WTC11 (cell line): ENCODE measurements around the gene OR2D3. TPM values are rescaled to one million over a fixed set of nuclear protein-coding genes. Genes with fewer than 3 reads are reported as not detected.

ENCODE experiments used
- ATAC-seq: fragments of 200-7000 bp; cut with Tn5 transposase; 2 replicates; pipeline ENCODE4 v1.10.0; 2021; ENCODE audit warnings: mild to moderate bottlenecking, moderate library complexity
- CTCF ChIA-PET: fragments of 300-600 bp; sonication (Branson Sonifier 250); formaldehyde crosslinking; loops from one replicate; lab custom pipeline; 2021; ENCODE audit warnings: antibody characterized with exemption; lab: Charles Lee
- POLR2A ChIA-PET: fragments of 350-600 bp; sonication (Branson Sonifier 250); formaldehyde crosslinking; loops from one replicate; lab custom pipeline; 2021; ENCODE audit warnings: antibody characterized with exemption; lab: Charles Lee
- DNase-seq: peaks from one replicate; pipeline ENCODE4 v3.0.0; 2021; ENCODE audit warnings: low spot score
- H3K27ac Mint-ChIP-seq: 2 replicates; pipeline ENCODE4 v1.8.0; 2021; ENCODE audit warnings: mixed read lengths
- H3K27me3 Mint-ChIP-seq: 2 replicates; pipeline ENCODE4 v1.8.0; 2021; ENCODE audit warnings: low read depth, mild to moderate bottlenecking, moderate library complexity, mixed read lengths
- H3K36me3 Mint-ChIP-seq: 2 replicates; pipeline ENCODE4 v1.8.0; 2021; ENCODE audit warnings: mixed read lengths
- H3K4me1 Mint-ChIP-seq: 2 replicates; pipeline ENCODE4 v1.8.0; 2022; ENCODE audit warnings: mixed read lengths
- H3K4me3 Mint-ChIP-seq: 2 replicates; pipeline ENCODE4 v1.8.0; 2021; ENCODE audit warnings: mild to moderate bottlenecking, moderate library complexity, mixed read lengths
- H3K9me3 Mint-ChIP-seq: 2 replicates; pipeline ENCODE4 v1.8.0; 2021; ENCODE audit warnings: mixed read lengths
- CBFB ChIP-seq: sonication (generic); formaldehyde crosslinking; IDR thresholded peaks from 2 replicates; pipeline ENCODE4 v1.8.1; 2022; ENCODE audit warnings: mild to moderate bottlenecking, low read depth, missing genetic modification reagents
- CDX4 ChIP-seq: fragments of 250-450 bp; sonication (Bioruptor Pico); IDR thresholded peaks from 2 replicates; pipeline ENCODE4 v1.9.0; 2021; ENCODE audit warnings: moderate library complexity, mild to moderate bottlenecking, inconsistent platforms, borderline replicate concordance
- CREM ChIP-seq: sonication (generic); formaldehyde crosslinking; IDR thresholded peaks from 2 replicates; pipeline ENCODE4 v1.8.1; 2022; ENCODE audit warnings: mild to moderate bottlenecking, missing genetic modification reagents, moderate library complexity
- E2F1 ChIP-seq: sonication (generic); formaldehyde crosslinking; IDR thresholded peaks from 2 replicates; pipeline ENCODE4 v1.8.0; 2022; ENCODE audit warnings: mild to moderate bottlenecking, missing genetic modification reagents
- ELF4 ChIP-seq: sonication (generic); formaldehyde crosslinking; IDR thresholded peaks from 2 replicates; pipeline ENCODE4 v1.8.1; 2022; ENCODE audit warnings: low read depth, mild to moderate bottlenecking, moderate library complexity, missing genetic modification reagents
- FOXK1 ChIP-seq: sonication (generic); formaldehyde crosslinking; IDR thresholded peaks from 2 replicates; pipeline ENCODE4 v1.8.0; 2022; ENCODE audit warnings: mild to moderate bottlenecking, moderate library complexity, missing genetic modification reagents
- GRHL2 ChIP-seq: fragments of 250-450 bp; sonication (Bioruptor Pico); IDR thresholded peaks from 2 replicates; pipeline ENCODE4 v1.8.0; 2022; ENCODE audit warnings: mild to moderate bottlenecking, moderate library complexity; ENCODE audit not compliant: insufficient replicate concordance, severe bottlenecking
- MLX ChIP-seq: sonication (generic); formaldehyde crosslinking; IDR thresholded peaks from 2 replicates; pipeline ENCODE4 v1.8.1; 2023; ENCODE audit warnings: mild to moderate bottlenecking, missing genetic modification reagents, moderate library complexity
- NFE2L1 ChIP-seq: sonication (generic); formaldehyde crosslinking; IDR thresholded peaks from 2 replicates; pipeline ENCODE4 v1.8.1; 2023; ENCODE audit warnings: missing genetic modification reagents
- NFYB ChIP-seq: sonication (generic); formaldehyde crosslinking; conservative IDR thresholded peaks from 2 replicates; pipeline ENCODE4 v1.8.0; 2022; ENCODE audit warnings: low read depth, missing genetic modification reagents
- SMAD3 ChIP-seq: sonication (generic); formaldehyde crosslinking; IDR thresholded peaks from 2 replicates; pipeline ENCODE4 v1.8.0; 2022; ENCODE audit warnings: missing genetic modification reagents, mild to moderate bottlenecking, borderline replicate concordance
- SMAD4 ChIP-seq: sonication (generic); formaldehyde crosslinking; IDR thresholded peaks from 2 replicates; pipeline ENCODE4 v1.8.0; 2022; ENCODE audit warnings: mild to moderate bottlenecking, missing genetic modification reagents
- ZBTB43 ChIP-seq: sonication (generic); formaldehyde crosslinking; IDR thresholded peaks from 2 replicates; pipeline ENCODE4 v1.8.1; 2023; ENCODE audit warnings: mild to moderate bottlenecking, missing genetic modification reagents
- ZNF232 ChIP-seq: sonication (generic); formaldehyde crosslinking; IDR thresholded peaks from 2 replicates; pipeline ENCODE4 v1.8.0; 2022; ENCODE audit warnings: mild to moderate bottlenecking, missing genetic modification reagents
- ZNF263 ChIP-seq: sonication (generic); formaldehyde crosslinking; IDR thresholded peaks from 2 replicates; pipeline ENCODE4 v1.8.1; 2022; ENCODE audit warnings: low read depth, mild to moderate bottlenecking, moderate library complexity, missing genetic modification reagents
- ZNF317 ChIP-seq: sonication (generic); formaldehyde crosslinking; IDR thresholded peaks from 2 replicates; pipeline ENCODE4 v1.8.1; 2023; ENCODE audit warnings: low read depth, mild to moderate bottlenecking, moderate library complexity, missing genetic modification reagents, borderline replicate concordance
- ZNF396 ChIP-seq: fragments of 250-450 bp; sonication (Bioruptor Pico); IDR thresholded peaks from 2 replicates; pipeline ENCODE4 v1.8.0; 2021; ENCODE audit warnings: mild to moderate bottlenecking, moderate library complexity, borderline replicate concordance
- total RNA-seq: library from RNA; stranded (reverse); gene quantifications from 3 replicates; pipeline ENCODE4 v1.2.3, GENCODE V29; 2021
- TF ChIP-seq, protein P1 (sequence below): sonication (generic); formaldehyde crosslinking; IDR thresholded peaks from 2 replicates; pipeline ENCODE4 v1.8.1; 2022; ENCODE audit warnings: low read depth, missing genetic modification reagents, borderline replicate concordance
- TF ChIP-seq, protein P2 (sequence below): sonication (generic); formaldehyde crosslinking; IDR thresholded peaks from 2 replicates; pipeline ENCODE4 v1.8.0; 2023; ENCODE audit warnings: mild to moderate bottlenecking, missing genetic modification reagents
- TF ChIP-seq, protein P3 (sequence below): sonication (generic); formaldehyde crosslinking; IDR thresholded peaks from 2 replicates; pipeline ENCODE4 v1.8.1; 2023; ENCODE audit warnings: mild to moderate bottlenecking, missing genetic modification reagents

OR2D3 gene
- total RNA-seq, 1 experiment from 2014 or later: not detected

GRCh38 chr11:6894097-6894496 lies 26.7 kb upstream of the OR2D3 start (continued):
- no peak for TF ChIP-seq CBFB (CRISPR knock-in tag)
- TF ChIP-seq ZNF317: no peak
- no peak for TF ChIP-seq SMAD3 (CRISPR knock-in tag)
- no peak for TF ChIP-seq CREM
- TF ChIP-seq ZNF263 (CRISPR knock-in tag): no peak
- no peak for TF ChIP-seq MLX (CRISPR knock-in tag)

DNA sequence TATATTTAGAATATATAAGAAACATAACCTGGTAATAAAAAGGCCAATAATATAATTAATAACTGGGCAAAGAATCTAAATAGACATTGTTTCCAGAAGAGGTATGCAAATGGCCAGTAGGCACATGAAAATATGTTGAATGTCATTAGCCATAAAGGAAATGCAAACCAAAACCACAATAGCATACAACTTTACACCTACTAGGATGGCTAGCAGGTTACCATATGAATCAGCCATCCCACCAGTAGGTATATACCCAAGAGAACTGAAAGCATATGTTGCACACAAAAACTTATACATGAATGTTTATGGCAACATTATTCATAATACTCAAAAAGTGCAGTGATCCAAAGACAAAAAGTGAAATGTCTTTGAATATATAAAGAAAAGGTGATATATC lies 25.8 kb upstream of the OR2D3 start:
- no peak overlapping the region for H3K4me3 Mint-ChIP-seq

GRCh38 chr11:6898911-6899310 lies 21.9 kb upstream of the OR2D3 start:
- DNase-seq (no peak), ATAC-seq (no peak)
- H3K27me3 Mint-ChIP-seq: no peaks in the 10 kb centered on the region
- H3K4me3 Mint-ChIP-seq: no peak overlapping the region
- H3K27ac Mint-ChIP-seq: no peak overlapping the region
- H3K9me3 Mint-ChIP-seq: peaks cover 7% of the 10 kb centered on the region
- POLR2A ChIA-PET: no interaction called here
- CTCF ChIA-PET: no interaction called here
- H3K36me3 Mint-ChIP-seq: no peaks in the 10 kb centered on the region
- TF ChIP-seq, protein P1, sequence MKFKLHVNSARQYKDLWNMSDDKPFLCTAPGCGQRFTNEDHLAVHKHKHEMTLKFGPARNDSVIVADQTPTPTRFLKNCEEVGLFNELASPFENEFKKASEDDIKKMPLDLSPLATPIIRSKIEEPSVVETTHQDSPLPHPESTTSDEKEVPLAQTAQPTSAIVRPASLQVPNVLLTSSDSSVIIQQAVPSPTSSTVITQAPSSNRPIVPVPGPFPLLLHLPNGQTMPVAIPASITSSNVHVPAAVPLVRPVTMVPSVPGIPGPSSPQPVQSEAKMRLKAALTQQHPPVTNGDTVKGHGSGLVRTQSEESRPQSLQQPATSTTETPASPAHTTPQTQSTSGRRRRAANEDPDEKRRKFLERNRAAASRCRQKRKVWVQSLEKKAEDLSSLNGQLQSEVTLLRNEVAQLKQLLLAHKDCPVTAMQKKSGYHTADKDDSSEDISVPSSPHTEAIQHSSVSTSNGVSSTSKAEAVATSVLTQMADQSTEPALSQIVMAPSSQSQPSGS (CRISPR knock-in tag): no peak
- no peak for TF ChIP-seq ELF4 (CRISPR knock-in tag)
- TF ChIP-seq ZNF396 (CRISPR knock-in tag): no peak
- TF ChIP-seq, protein P2, sequence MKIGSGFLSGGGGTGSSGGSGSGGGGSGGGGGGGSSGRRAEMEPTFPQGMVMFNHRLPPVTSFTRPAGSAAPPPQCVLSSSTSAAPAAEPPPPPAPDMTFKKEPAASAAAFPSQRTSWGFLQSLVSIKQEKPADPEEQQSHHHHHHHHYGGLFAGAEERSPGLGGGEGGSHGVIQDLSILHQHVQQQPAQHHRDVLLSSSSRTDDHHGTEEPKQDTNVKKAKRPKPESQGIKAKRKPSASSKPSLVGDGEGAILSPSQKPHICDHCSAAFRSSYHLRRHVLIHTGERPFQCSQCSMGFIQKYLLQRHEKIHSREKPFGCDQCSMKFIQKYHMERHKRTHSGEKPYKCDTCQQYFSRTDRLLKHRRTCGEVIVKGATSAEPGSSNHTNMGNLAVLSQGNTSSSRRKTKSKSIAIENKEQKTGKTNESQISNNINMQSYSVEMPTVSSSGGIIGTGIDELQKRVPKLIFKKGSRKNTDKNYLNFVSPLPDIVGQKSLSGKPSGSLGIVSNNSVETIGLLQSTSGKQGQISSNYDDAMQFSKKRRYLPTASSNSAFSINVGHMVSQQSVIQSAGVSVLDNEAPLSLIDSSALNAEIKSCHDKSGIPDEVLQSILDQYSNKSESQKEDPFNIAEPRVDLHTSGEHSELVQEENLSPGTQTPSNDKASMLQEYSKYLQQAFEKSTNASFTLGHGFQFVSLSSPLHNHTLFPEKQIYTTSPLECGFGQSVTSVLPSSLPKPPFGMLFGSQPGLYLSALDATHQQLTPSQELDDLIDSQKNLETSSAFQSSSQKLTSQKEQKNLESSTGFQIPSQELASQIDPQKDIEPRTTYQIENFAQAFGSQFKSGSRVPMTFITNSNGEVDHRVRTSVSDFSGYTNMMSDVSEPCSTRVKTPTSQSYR (CRISPR knock-in tag): no peak
- TF ChIP-seq SMAD4 (CRISPR knock-in tag): no peak
- TF ChIP-seq FOXK1: no peak
- no peak for TF ChIP-seq NFYB
- TF ChIP-seq NFE2L1: no peak
- TF ChIP-seq GRHL2 (CRISPR knock-in tag): no peak
- TF ChIP-seq ZBTB43 (CRISPR knock-in tag): no peak
- TF ChIP-seq, protein P3, sequence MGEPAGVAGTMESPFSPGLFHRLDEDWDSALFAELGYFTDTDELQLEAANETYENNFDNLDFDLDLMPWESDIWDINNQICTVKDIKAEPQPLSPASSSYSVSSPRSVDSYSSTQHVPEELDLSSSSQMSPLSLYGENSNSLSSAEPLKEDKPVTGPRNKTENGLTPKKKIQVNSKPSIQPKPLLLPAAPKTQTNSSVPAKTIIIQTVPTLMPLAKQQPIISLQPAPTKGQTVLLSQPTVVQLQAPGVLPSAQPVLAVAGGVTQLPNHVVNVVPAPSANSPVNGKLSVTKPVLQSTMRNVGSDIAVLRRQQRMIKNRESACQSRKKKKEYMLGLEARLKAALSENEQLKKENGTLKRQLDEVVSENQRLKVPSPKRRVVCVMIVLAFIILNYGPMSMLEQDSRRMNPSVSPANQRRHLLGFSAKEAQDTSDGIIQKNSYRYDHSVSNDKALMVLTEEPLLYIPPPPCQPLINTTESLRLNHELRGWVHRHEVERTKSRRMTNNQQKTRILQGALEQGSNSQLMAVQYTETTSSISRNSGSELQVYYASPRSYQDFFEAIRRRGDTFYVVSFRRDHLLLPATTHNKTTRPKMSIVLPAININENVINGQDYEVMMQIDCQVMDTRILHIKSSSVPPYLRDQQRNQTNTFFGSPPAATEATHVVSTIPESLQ (CRISPR knock-in tag): no peak
- H3K4me1 Mint-ChIP-seq: no peaks in the 10 kb centered on the region

More for the DNA sequence above, 25.8 kb upstream of the OR2D3 start:
- DNase-seq (no peak), ATAC-seq (no peak)
- H3K36me3 Mint-ChIP-seq: no peaks in the 10 kb centered on the region
- CTCF ChIA-PET: no interaction called here
- no peak overlapping the region for H3K27ac Mint-ChIP-seq
- no peak for TF ChIP-seq ZNF232 (CRISPR knock-in tag)
- no peak for TF ChIP-seq CDX4 (CRISPR knock-in tag)
- no peak for TF ChIP-seq SMAD4 (CRISPR knock-in tag)
- TF ChIP-seq E2F1 (CRISPR knock-in tag): no peak
- H3K27me3 Mint-ChIP-seq: no peaks in the 10 kb centered on the region
- POLR2A ChIA-PET: no interaction called here
- H3K4me1 Mint-ChIP-seq: no peaks in the 10 kb centered on the region
- no peaks in the 10 kb centered on the region for H3K9me3 Mint-ChIP-seq
